NCI-H748 (cell line): ENCODE results near the gene PNPLA6.
A peak's percentile ranks its signal among the peaks of the same experiment; 100 is the strongest.

Experiments used
- DNase-seq: peaks from one replicate; lab custom pipeline; 2025; ENCODE audit not compliant: unreplicated experiment; lab: John Stamatoyannopoulos, UW

Gene PNPLA6

GRCh38 chr19:7535047-7535997 is at the start of gene PNPLA6:
PNPLA6 (plus strand) TSS chr19:7535717; CDS start chr19:7535789, 72 bp downstream.
- DNase-seq, result peak; percentile 91

- DNase-seq, result peak; percentile 6
Observed at GRCh38 chr19:7486923-7487322, 48.6 kb upstream of the PNPLA6 start.

GRCh38 chr19:7488736-7489353 is 46.7 kb upstream of the PNPLA6 start, which contains the start of gene PEX11G:
PEX11G (minus strand) TSS chr19:7489035; CDS start chr19:7489010, 25 bp downstream.
- peak; percentile 92 for DNase-seq

GRCh38 chr19:7489609-7490044 is 45.9 kb upstream of the PNPLA6 start:
- no peak for DNase-seq

GRCh38 chr19:7492142-7492541 is 43.4 kb upstream of the PNPLA6 start:
- no peak for DNase-seq

- DNase-seq, result no peak
Observed at GRCh38 chr19:7492558-7492957, 43.0 kb upstream of the PNPLA6 start.

- DNase-seq, result no peak
Observed at GRCh38 chr19:7494416-7495098, 41.0 kb upstream of the PNPLA6 start.

- peak; percentile 20 for DNase-seq
Observed at GRCh38 chr19:7497292-7497691, 38.2 kb upstream of the PNPLA6 start.

- DNase-seq, result peak; percentile 92
Observed at GRCh38 chr19:7500811-7501450, 34.6 kb upstream of the PNPLA6 start.

GRCh38 chr19:7502552-7502951 is 33.0 kb upstream of the PNPLA6 start:
- DNase-seq, result no peak

GRCh38 chr19:7504684-7505083 is 30.8 kb upstream of the PNPLA6 start:
- DNase-seq, result no peak

GRCh38 chr19:7505288-7505681 is 30.2 kb upstream of the PNPLA6 start:
- peak; percentile 82 for DNase-seq

GRCh38 chr19:7505682-7506384 is 29.7 kb upstream of the PNPLA6 start:
- peak; percentile 81 for DNase-seq

GRCh38 chr19:7506385-7507328 is 28.9 kb upstream of the PNPLA6 start:
- DNase-seq, result peak; percentile 91

GRCh38 chr19:7507884-7508283 is 27.6 kb upstream of the PNPLA6 start:
- peak; percentile 46 for DNase-seq

- no peak for DNase-seq
Observed at GRCh38 chr19:7509625-7510024, 25.9 kb upstream of the PNPLA6 start.

- no peak for DNase-seq
Observed at GRCh38 chr19:7512400-7512851, 23.1 kb upstream of the PNPLA6 start.

- DNase-seq, result no peak
Observed at GRCh38 chr19:7513809-7514642, 21.5 kb upstream of the PNPLA6 start.
